Ascending aorta (tissue), 2 donors: ENCODE measurements around the gene TMEM158. TPM values are rescaled to one million over a fixed set of nuclear protein-coding genes. Genes with fewer than 3 reads are reported as not detected.
A peak's percentile ranks its signal among the peaks of the same experiment; 100 is the strongest.

Source experiments
- DNase-seq, 2 donors: peaks; one replicate each; pipeline ENCODE4 v3.0.0-alpha.2; 2019; ENCODE audit warnings: low spot score in 2 of 2
- H3K27ac ChIP-seq, 2 donors: fragments of 200-600 bp; sonication (generic); one replicate each; pipeline ENCODE4 v1.5.1; 2016 to 2017; ENCODE audit warnings: mild to moderate bottlenecking in 1 of 2
- H3K27me3 ChIP-seq: fragments of 200-600 bp; sonication (generic); one replicate; pipeline ENCODE4 v1.5.1; 2017
- H3K36me3 ChIP-seq, 2 donors: fragments of 200-600 bp; sonication (generic); one replicate each; pipeline ENCODE4 v1.5.1; 2016
- H3K4me1 ChIP-seq, 2 donors: fragments of 200-600 bp; sonication (generic); one replicate each; pipeline ENCODE4 v1.5.1; 2016 to 2017; ENCODE audit warnings: mild to moderate bottlenecking in 1 of 2
- H3K4me3 ChIP-seq, 2 donors: fragments of 200-600 bp; sonication (generic); one replicate each; pipeline ENCODE4 v1.5.1; 2016 to 2017; ENCODE audit warnings: mild to moderate bottlenecking in 1 of 2
- H3K9me3 ChIP-seq, 2 donors: fragments of 200-600 bp; sonication (generic); one replicate each; pipeline ENCODE4 v1.5.1; 2016
- CTCF ChIP-seq, 3 experiments: fragments of 200-600 bp in 2 of 3; fragments of 450-650 bp in 1 of 3; sonication (generic) in 2 of 3; IDR thresholded peaks; one replicate each; pipeline ENCODE4 v1.5.1; 2016 to 2019; ENCODE audit warnings: antibody characterized with exemption in 3 of 3, mild to moderate bottlenecking in 1 of 3, moderate library complexity in 1 of 3
- intact Hi-C: fragments of 100-400 bp; cut with DNase I; formaldehyde crosslinking; loops from one replicate; pipeline ENCODE4 v1.15.1; 2023
- total RNA-seq: library from RNA; depleted of rRNA; stranded (reverse); fragments of >200 nt; gene quantifications from one replicate; pipeline ENCODE4 v1.1.0, GENCODE V29; 2016

Gene TMEM158
- total RNA-seq, 1 donor from 2014 or later = not detected

- no peak for TF ChIP-seq CTCF (IDR thresholded peaks at IDR 0.05)
- DNase-seq = no peak
- Histone ChIP-seq H3K4me1 (no peaks in the 10 kb centered on the region), H3K9me3 (no peaks in the 10 kb centered on the region), H3K4me3 (no peak overlapping the region), H3K27me3 (no peaks in the 10 kb centered on the region), H3K36me3 (no peaks in the 10 kb centered on the region), H3K27ac (no peak overlapping the region)
- intact Hi-C loops = no loop called here
Measured at GRCh38 chr3:45232521-45232920, 6.4 kb upstream of the TMEM158 start.

- H3K36me3 ChIP-seq = no peaks in the 10 kb centered on the region
- H3K9me3 ChIP-seq = no peaks in the 10 kb centered on the region
- H3K4me1 ChIP-seq = peaks cover 2 to 7% of the 10 kb centered on the region in 2 donors
- no peak for DNase-seq
- no peak for TF ChIP-seq CTCF (IDR thresholded peaks at IDR 0.05)
- H3K27ac ChIP-seq = no peak overlapping the region
- intact Hi-C loops = loop anchor here (10.0 kb wide), 1 partner anchor 267 kb away; no protein-coding TSS in a partner anchor
- no peak overlapping the region for H3K4me3 ChIP-seq
- no peaks in the 10 kb centered on the region for H3K27me3 ChIP-seq
Measured at GRCh38 chr3:45227946-45228345, 1.9 kb upstream of the TMEM158 start.

GRCh38 chr3:45227071-45227820, 1.2 kb upstream of the TMEM158 start:
- Histone ChIP-seq H3K4me1 (peaks cover 2 to 7% of the 10 kb centered on the region in 2 donors), H3K36me3 (no peaks in the 10 kb centered on the region), H3K27me3 (no peaks in the 10 kb centered on the region), H3K4me3 (no peak overlapping the region), H3K27ac (no peak overlapping the region), H3K9me3 (no peaks in the 10 kb centered on the region)
- TF ChIP-seq CTCF (IDR thresholded peaks at IDR 0.05) = no peak
- DNase-seq = no peak
- intact Hi-C loops = loop anchor here (10.0 kb wide), 1 partner anchor 268 kb away; no protein-coding TSS in a partner anchor

DNA sequence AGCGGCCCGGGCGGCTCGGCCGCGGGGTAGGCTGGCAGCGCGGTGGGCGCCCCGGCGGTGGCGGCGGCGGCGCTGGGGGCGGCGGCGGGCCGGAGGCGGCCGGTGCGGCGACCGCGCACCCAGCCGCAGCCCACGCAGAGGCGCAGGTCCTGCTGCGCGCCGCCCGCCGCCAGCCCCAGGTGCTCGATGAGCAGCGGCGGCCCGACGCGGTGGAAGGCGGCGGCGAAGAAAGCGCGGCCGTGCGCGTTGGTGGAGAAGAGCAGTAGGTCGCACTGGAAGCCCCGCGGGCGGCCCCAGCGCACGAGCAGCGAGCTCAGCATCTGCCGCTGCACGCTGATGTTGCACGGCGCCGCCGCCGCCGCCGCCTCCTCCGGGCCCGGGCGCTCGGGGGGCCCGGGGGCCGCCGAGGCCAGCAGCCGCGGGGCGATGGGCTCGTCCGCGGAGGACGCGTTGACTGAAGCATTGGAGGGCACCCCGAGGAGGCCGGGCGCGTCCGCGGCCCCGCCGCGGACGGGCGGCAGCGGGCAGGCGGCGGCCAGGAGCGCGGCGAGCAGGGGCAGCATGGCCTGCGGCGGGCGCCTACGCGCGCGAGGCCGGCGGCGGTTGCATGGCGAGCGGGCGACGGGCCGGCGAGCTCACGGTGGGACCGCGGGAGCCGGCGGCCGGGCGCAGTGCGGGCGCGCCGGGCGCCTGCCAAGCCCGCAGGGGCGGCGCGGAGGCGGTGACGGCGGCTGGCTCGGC, 452 bp downstream of the TMEM158 start:
- intact Hi-C loops = loop anchor here (1.0 to 10.0 kb wide), 2 partner anchors 163 to 269 kb away; partner anchors contain the start of gene LARS2
- no peak overlapping the region for H3K27ac ChIP-seq
- no peak for DNase-seq
- no peaks in the 10 kb centered on the region for H3K36me3 ChIP-seq
- no peak for TF ChIP-seq CTCF (IDR thresholded peaks at IDR 0.05)
- H3K4me1 ChIP-seq = peaks cover 2 to 7% of the 10 kb centered on the region in 2 donors
- no peaks in the 10 kb centered on the region for H3K9me3 ChIP-seq
- H3K27me3 ChIP-seq = no peaks in the 10 kb centered on the region
- peak overlapping the region; percentile 64 to 86 for H3K4me3 ChIP-seq

DNA sequence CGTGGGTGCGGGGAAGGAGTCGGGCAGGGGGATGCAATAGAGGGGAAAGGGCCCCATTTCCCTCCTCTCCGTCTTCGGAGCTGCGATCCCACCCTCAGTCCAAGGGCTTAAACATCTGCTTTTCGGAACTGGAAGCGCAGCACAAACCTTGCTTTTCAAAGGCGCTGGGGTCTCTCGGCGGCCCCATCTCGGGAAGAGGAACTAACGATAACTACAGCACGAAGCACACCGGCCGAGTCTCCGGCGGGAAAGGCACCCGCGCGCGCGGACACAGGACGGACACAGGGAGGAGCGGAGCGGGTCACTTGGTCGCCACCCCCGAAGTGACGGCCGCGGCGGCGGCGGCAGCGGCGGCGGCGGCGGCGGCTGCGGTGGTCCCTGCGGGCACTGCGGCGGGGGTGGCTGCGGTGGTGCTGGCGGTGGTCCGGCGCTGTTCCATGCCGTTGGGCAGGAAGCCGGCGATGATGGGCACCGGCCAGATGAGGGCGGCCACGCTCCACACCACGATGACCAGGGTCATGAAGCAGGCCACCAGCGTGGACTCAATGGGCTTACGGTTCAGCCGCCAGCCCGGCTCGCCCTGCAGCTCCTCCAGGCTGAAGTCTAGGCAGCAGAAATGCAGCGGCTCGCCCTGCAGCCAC, 1.1 kb downstream of the TMEM158 start:
- no peaks in the 10 kb centered on the region for H3K36me3 ChIP-seq
- intact Hi-C loops = loop anchor here (1.0 to 10.0 kb wide), 2 partner anchors 163 to 270 kb away; partner anchors contain the start of gene LARS2
- peaks cover 2 to 7% of the 10 kb centered on the region in 2 donors for H3K4me1 ChIP-seq
- peak; percentile 21 to 58 (median 35) for TF ChIP-seq CTCF (IDR thresholded peaks at IDR 0.05)
- peak overlapping the region; percentile 64 to 86 for H3K4me3 ChIP-seq
- no peak overlapping the region for H3K27ac ChIP-seq
- H3K9me3 ChIP-seq = no peaks in the 10 kb centered on the region
- DNase-seq = peak in 1 of 2 donors; percentile 78
- no peaks in the 10 kb centered on the region for H3K27me3 ChIP-seq
